Naive thymus-derived CD4-positive, alpha-beta T cell (primary cell): ENCODE measurements around the gene NUP153. TPM values are rescaled to one million over a fixed set of nuclear protein-coding genes. Genes with fewer than 3 reads are reported as not detected.

Experiments
- ATAC-seq: fragments of 150-1000 bp; cut with Tn5 transposase; 2 replicates; pipeline ENCODE4 v1.10.0; 2021; ENCODE audit warnings: mild to moderate bottlenecking, moderate library complexity
- CTCF ChIA-PET: fragments of 350-600 bp; sonication (Branson Sonifier 250); formaldehyde crosslinking; loops from one replicate; lab custom pipeline; 2021; ENCODE audit warnings: antibody characterized with exemption; lab: Charles Lee
- POLR2A ChIA-PET: fragments of 350-600 bp; sonication (Branson Sonifier 250); formaldehyde crosslinking; loops from one replicate; lab custom pipeline; 2021; ENCODE audit warnings: antibody characterized with exemption, inconsistent platforms; lab: Charles Lee
- DNase-seq, 9 donors: peaks; one replicate each; pipeline versions ENCODE4 v3.0.0 to v3.0.0-alpha.2; 2020 to 2022; ENCODE audit warnings: mixed read lengths in 1 of 9
- H3K27ac ChIP-seq: one replicate; pipeline ENCODE4 v1.7.0; 2013; ENCODE audit warnings: mild to moderate bottlenecking, low read depth, low read length, moderate library complexity
- H3K27me3 ChIP-seq, 2 donors: one replicate each; pipeline ENCODE4 v1.7.0; 2013; ENCODE audit warnings: low read length in 2 of 2, mild to moderate bottlenecking in 2 of 2, moderate library complexity in 2 of 2; ENCODE audit not compliant: control insufficient read depth in 2 of 2, insufficient read depth in 2 of 2
- H3K36me3 ChIP-seq, 3 experiments: 1 replicate in 2 of 3; 2 replicates in 1 of 3; pipeline ENCODE4 v1.7.0; 2013; ENCODE audit warnings: low read length in 3 of 3, mild to moderate bottlenecking in 3 of 3, moderate library complexity in 1 of 3; ENCODE audit not compliant: insufficient read depth in 3 of 3, control insufficient read depth in 2 of 3
- H3K4me1 ChIP-seq, 2 donors: one replicate each; pipeline ENCODE4 v1.7.0; 2013; ENCODE audit warnings: low read length in 2 of 2, mild to moderate bottlenecking in 2 of 2, moderate library complexity in 1 of 2; ENCODE audit not compliant: control insufficient read depth in 2 of 2, insufficient read depth in 2 of 2
- H3K4me3 ChIP-seq: 2 replicates; pipeline ENCODE4 v1.7.0; 2013; ENCODE audit warnings: mild to moderate bottlenecking, low read length
- H3K9me3 ChIP-seq, 3 experiments: 1 replicate in 2 of 3; 2 replicates in 1 of 3; pipeline ENCODE4 v1.7.0; 2013; ENCODE audit warnings: low read length in 3 of 3; ENCODE audit not compliant: control insufficient read depth in 2 of 3
- H3K27ac Mint-ChIP-seq, 9 donors: one replicate each; pipeline ENCODE4 v1.8.0; 2020 to 2022; ENCODE audit warnings: mixed read lengths in 9 of 9, mild to moderate bottlenecking in 8 of 9, moderate library complexity in 5 of 9, inconsistent platforms in 2 of 9
- H3K27me3 Mint-ChIP-seq, 5 donors: one replicate each; pipeline ENCODE4 v1.8.0; 2021 to 2022; ENCODE audit warnings: mixed read lengths in 5 of 5, mild to moderate bottlenecking in 1 of 5
- H3K36me3 Mint-ChIP-seq, 5 donors: one replicate each; pipeline ENCODE4 v1.8.0; 2020 to 2022; ENCODE audit warnings: mixed read lengths in 5 of 5, mild to moderate bottlenecking in 3 of 5, inconsistent platforms in 1 of 5
- H3K4me1 Mint-ChIP-seq, 7 donors: one replicate each; pipeline ENCODE4 v1.8.0; 2020 to 2022; ENCODE audit warnings: mixed read lengths in 7 of 7, mild to moderate bottlenecking in 3 of 7, inconsistent platforms in 1 of 7
- H3K4me3 Mint-ChIP-seq, 10 donors: one replicate each; pipeline ENCODE4 v1.8.0; 2020 to 2022; ENCODE audit warnings: mild to moderate bottlenecking in 10 of 10, mixed read lengths in 10 of 10, moderate library complexity in 6 of 10, inconsistent platforms in 2 of 10
- H3K9me3 Mint-ChIP-seq, 11 donors: one replicate each; pipeline ENCODE4 v1.8.0; 2020 to 2022; ENCODE audit warnings: mixed read lengths in 11 of 11, mild to moderate bottlenecking in 4 of 11, inconsistent platforms in 1 of 11, moderate library complexity in 1 of 11
- intact Hi-C, 2 donors: fragments of 100-400 bp; cut with micrococcal nuclease; formaldehyde crosslinking; loops; one replicate each; pipeline ENCODE4 v1.15.1; 2023
- polyA plus RNA-seq, 2 donors: library from polyadenylated mRNA; unstranded; fragments of 300-500 nt; fragmentation: Illumina TruSeq; gene quantifications; one replicate each; pipeline ENCODE4 v1.2.3, GENCODE V29; 2021
- total RNA-seq, 6 experiments: library from RNA in 5 of 6; stranded (reverse) in 5 of 6; gene quantifications; 1 replicate in 5 of 6; 2 replicates in 1 of 6; pipeline ENCODE4 v1.2.3 and lab custom pipeline; 2021 to 2026

NUP153 gene
- total and polyA plus RNA-seq, 7 experiments from 2014 or later, result 2.5 to 90.9 (median 48.7) TPM

GRCh38 chr6:17725083-17725482, 18.4 kb upstream of the NUP153 start:
- DNase-seq (no peak), ATAC-seq (no peak)
- H3K9me3 ChIP-seq, result no peaks in the 10 kb centered on the region
- no peak overlapping the region for H3K27ac ChIP-seq
- H3K27me3 ChIP-seq, result no peaks in the 10 kb centered on the region
- Mint-ChIP-seq H3K4me3 (no peak overlapping the region), H3K36me3 (no peaks in the 10 kb centered on the region), H3K9me3 (peaks cover 0 to 3% (median 0%) of the 10 kb centered on the region in 11 donors), H3K27me3 (peaks cover 0 to 12% (median 0%) of the 10 kb centered on the region in 5 donors), H3K27ac (no peak overlapping the region), H3K4me1 (no peaks in the 10 kb centered on the region)
- POLR2A ChIA-PET, result no interaction called here
- no peaks in the 10 kb centered on the region for H3K36me3 ChIP-seq
- CTCF ChIA-PET, result no interaction called here
- no peak overlapping the region for H3K4me3 ChIP-seq
- no peaks in the 10 kb centered on the region for H3K4me1 ChIP-seq
- intact Hi-C loops, result no loop called here

DNA sequence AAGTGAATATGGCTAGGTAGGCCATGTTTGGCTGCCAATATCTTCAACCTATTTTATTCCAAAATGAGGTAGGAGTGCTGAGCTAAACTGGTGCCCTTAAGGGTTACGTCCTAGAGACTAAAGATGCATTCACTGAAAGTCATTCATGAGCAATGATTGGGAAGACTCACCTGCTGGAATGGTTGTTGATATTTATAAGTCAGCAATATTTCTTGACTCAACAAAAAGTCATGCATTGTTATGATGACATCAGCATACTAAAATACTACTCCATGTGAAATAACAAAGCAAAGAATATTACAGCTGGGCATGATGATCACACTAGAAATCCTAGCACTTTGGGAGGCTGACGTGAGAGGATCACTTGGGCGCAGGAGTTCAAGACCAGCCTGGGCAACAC, 17.6 kb upstream of the NUP153 start:
- Mint-ChIP-seq H3K4me3 (no peak overlapping the region), H3K36me3 (no peaks in the 10 kb centered on the region), H3K9me3 (peaks cover 0 to 2% (median 0%) of the 10 kb centered on the region in 11 donors), H3K27ac (no peak overlapping the region), H3K27me3 (peaks cover 0 to 14% (median 0%) of the 10 kb centered on the region in 5 donors), H3K4me1 (no peaks in the 10 kb centered on the region)
- ATAC-seq (no peak), DNase-seq (no peak)
- intact Hi-C loops, result no loop called here
- CTCF ChIA-PET, result no interaction called here
- POLR2A ChIA-PET, result no interaction called here
- no peaks in the 10 kb centered on the region for H3K27me3 ChIP-seq
- no peak overlapping the region for H3K27ac ChIP-seq
- H3K36me3 ChIP-seq, result no peaks in the 10 kb centered on the region
- H3K4me3 ChIP-seq, result no peak overlapping the region
- H3K9me3 ChIP-seq, result no peaks in the 10 kb centered on the region
- no peaks in the 10 kb centered on the region for H3K4me1 ChIP-seq

DNA sequence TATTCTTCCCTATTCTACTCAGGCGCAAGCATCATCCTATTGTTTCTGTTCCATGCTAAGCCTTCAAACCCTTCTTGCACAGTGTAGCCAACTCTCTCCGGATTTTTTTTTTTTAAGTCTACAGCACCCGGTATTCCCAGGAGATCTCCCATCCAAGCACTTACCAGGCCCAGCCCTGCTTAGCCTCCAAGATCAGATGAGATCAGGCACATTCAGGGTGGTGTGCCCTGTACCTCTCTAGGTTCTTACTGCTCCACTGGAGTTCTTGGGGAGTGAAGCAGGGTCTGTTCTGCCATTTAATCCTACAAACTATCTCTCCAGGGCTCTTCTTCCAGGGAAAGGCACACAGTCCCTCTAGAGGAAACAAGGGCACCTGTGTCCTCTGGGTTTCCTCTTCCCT, 14.9 kb upstream of the NUP153 start:
- Histone ChIP-seq H3K36me3 (no peaks in the 10 kb centered on the region), H3K27me3 (no peaks in the 10 kb centered on the region), H3K27ac (no peak overlapping the region), H3K9me3 (no peaks in the 10 kb centered on the region), H3K4me1 (no peaks in the 10 kb centered on the region), H3K4me3 (no peak overlapping the region)
- H3K36me3 Mint-ChIP-seq, result no peaks in the 10 kb centered on the region
- H3K4me3 Mint-ChIP-seq, result no peak overlapping the region
- ChIA-PET POLR2A (no interaction called here), CTCF (interaction anchor here (0.6 kb wide), 1 partner anchor 93 kb away, joined by 3 read pairs; no protein-coding TSS in a partner anchor)
- no peak overlapping the region for H3K27ac Mint-ChIP-seq
- peaks cover 0 to 17% (median 0%) of the 10 kb centered on the region in 5 donors for H3K27me3 Mint-ChIP-seq
- intact Hi-C loops, result no loop called here
- H3K9me3 Mint-ChIP-seq, result no peaks in the 10 kb centered on the region
- no peak for DNase-seq
- ATAC-seq, result no peak
- H3K4me1 Mint-ChIP-seq, result no peaks in the 10 kb centered on the region

- Mint-ChIP-seq H3K9me3 (no peaks in the 10 kb centered on the region), H3K27ac (no peak overlapping the region), H3K4me3 (no peak overlapping the region), H3K4me1 (peaks cover 0 to 9% (median 0%) of the 10 kb centered on the region in 7 donors), H3K36me3 (peaks cover 0 to 1% (median 0%) of the 10 kb centered on the region in 5 donors), H3K27me3 (peaks cover 0 to 22% (median 0%) of the 10 kb centered on the region in 5 donors)
- Histone ChIP-seq H3K36me3 (no peaks in the 10 kb centered on the region), H3K27me3 (no peaks in the 10 kb centered on the region), H3K27ac (no peak overlapping the region), H3K9me3 (no peaks in the 10 kb centered on the region), H3K4me3 (no peak overlapping the region), H3K4me1 (no peaks in the 10 kb centered on the region)
- intact Hi-C loops, result no loop called here
- ATAC-seq, result no peak
- ChIA-PET POLR2A (interaction anchor here (0.9 kb wide), 1 partner anchor 12 kb away, joined by 4 read pairs; the partner anchor contains the start of gene NUP153), CTCF (no interaction called here)
- no peak for DNase-seq
These were observed 12.8 kb upstream of the NUP153 start for GRCh38 chr6:17719323-17720041.

- H3K9me3 ChIP-seq, result no peaks in the 10 kb centered on the region
- no peaks in the 10 kb centered on the region for H3K27me3 ChIP-seq
- H3K4me3 ChIP-seq, result no peak overlapping the region
- H3K4me1 Mint-ChIP-seq, result peaks cover 0 to 18% (median 0%) of the 10 kb centered on the region in 7 donors
- no peaks in the 10 kb centered on the region for H3K4me1 ChIP-seq
- H3K36me3 ChIP-seq, result no peaks in the 10 kb centered on the region
- peaks cover 0 to 12% (median 0%) of the 10 kb centered on the region in 5 donors for H3K27me3 Mint-ChIP-seq
- H3K9me3 Mint-ChIP-seq, result no peaks in the 10 kb centered on the region
- H3K4me3 Mint-ChIP-seq, result no peak overlapping the region
- ChIA-PET CTCF (interaction anchor here (1.6 kb wide), 1 partner anchor 9 kb away, joined by 5 read pairs; no protein-coding TSS in a partner anchor), POLR2A (interaction anchor here (0.7 kb wide), 1 partner anchor 205 kb away, joined by 3 read pairs; no protein-coding TSS in a partner anchor)
- intact Hi-C loops, result no loop called here
- DNase-seq (no peak), ATAC-seq (no peak)
- H3K36me3 Mint-ChIP-seq, result peaks cover 0 to 1% (median 0%) of the 10 kb centered on the region in 5 donors
- H3K27ac ChIP-seq, result no peak overlapping the region
- no peak overlapping the region for H3K27ac Mint-ChIP-seq
These were observed 9.5 kb upstream of the NUP153 start for GRCh38 chr6:17716221-17716620.

DNA sequence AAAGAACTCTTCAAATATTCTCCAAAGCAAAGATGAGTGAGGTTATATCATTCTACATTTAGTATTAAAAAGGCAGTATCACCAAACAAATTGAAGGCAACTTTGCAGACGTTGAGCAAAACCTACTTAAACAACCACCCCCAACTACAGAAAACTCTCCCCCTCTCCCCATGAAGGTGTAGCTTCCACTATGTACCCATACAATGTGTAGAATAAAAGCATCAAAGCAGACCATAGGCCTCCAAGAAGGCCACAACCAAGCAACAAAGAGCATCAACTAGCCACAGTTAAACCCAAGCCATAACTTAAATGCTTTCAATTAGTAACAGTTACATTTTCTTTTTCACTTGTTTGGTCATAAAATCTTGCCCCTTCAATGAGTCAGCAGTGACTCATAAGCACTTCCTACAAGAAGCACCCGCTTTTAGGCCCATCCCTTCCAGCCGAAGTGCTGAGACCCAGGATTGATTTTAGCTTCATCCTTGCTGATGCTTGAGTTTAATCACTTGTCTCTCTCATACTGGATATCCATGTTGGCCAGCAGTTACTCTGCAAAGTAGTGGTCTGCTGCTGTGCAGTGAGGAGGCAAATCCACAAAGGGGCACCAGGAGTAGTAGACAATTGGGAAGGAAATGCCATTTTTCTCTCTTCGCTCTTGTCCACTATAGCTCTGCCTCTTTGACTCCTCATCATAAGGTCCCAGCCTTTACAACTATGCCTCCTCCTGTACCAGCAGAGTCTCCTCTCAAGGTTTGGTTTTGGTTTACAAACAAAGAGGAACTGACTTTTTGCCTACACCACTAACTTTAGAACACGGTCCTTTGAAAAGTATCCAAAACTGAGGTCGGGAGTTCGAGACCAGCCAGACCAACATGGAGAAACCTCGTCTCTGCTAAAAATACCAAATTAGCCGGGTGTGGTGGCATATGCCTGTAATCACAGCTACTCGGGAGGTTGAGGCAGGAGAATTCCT, 8.4 kb upstream of the NUP153 start:
- intact Hi-C loops, result no loop called here
- Histone ChIP-seq H3K36me3 (no peaks in the 10 kb centered on the region), H3K4me1 (no peaks in the 10 kb centered on the region), H3K27me3 (no peaks in the 10 kb centered on the region), H3K9me3 (no peaks in the 10 kb centered on the region), H3K27ac (no peak overlapping the region), H3K4me3 (no peak overlapping the region)
- Mint-ChIP-seq H3K27me3 (peaks cover 0 to 12% (median 0%) of the 10 kb centered on the region in 5 donors), H3K36me3 (peaks cover 0 to 3% (median 0%) of the 10 kb centered on the region in 5 donors), H3K27ac (peak overlapping the region in 2 of 9 donors; percentile 29 to 87), H3K4me3 (peak overlapping the region in 1 of 10 donors; percentile 65), H3K9me3 (no peaks in the 10 kb centered on the region), H3K4me1 (peaks cover 0 to 20% (median 0%) of the 10 kb centered on the region in 7 donors)
- ATAC-seq (peak; percentile 76), DNase-seq (peak in 1 of 9 donors; percentile 32)
- ChIA-PET POLR2A (interaction anchor here (0.7 kb wide), 1 partner anchor 204 kb away, joined by 3 read pairs; no protein-coding TSS in a partner anchor), CTCF (interaction anchor here (1.6 kb wide), 1 partner anchor 8 kb away, joined by 5 read pairs; no protein-coding TSS in a partner anchor)
